HG03342 (cell line): ENCODE results near the gene KCNK10.

Source experiments
- ATAC-seq: cut with Tn5 transposase; IDR thresholded peaks from one replicate; pipeline ENCODE4 v1.9.1; 2021; ENCODE audit warnings: mild to moderate bottlenecking, moderate library complexity; ENCODE audit not compliant: unreplicated experiment

KCNK10 gene

GRCh38 chr14:88233915-88234314 is 89.2 kb downstream of the KCNK10 start:
- ATAC-seq = no peak

GRCh38 chr14:88232771-88233170 is 90.3 kb downstream of the KCNK10 start:
- no peak for ATAC-seq

- ATAC-seq = no peak
Measured at GRCh38 chr14:88231603-88232002, 91.5 kb downstream of the KCNK10 start.

GRCh38 chr14:88229428-88229827 is 93.6 kb downstream of the KCNK10 start:
- no peak for ATAC-seq

- no peak for ATAC-seq
Measured at GRCh38 chr14:88228522-88229236, 94.4 kb downstream of the KCNK10 start.

GRCh38 chr14:88227693-88228092 is 95.4 kb downstream of the KCNK10 start:
- no peak for ATAC-seq

- ATAC-seq = no peak
Measured at GRCh38 chr14:88225721-88226120, 97.3 kb downstream of the KCNK10 start.

- ATAC-seq = no peak
Measured at GRCh38 chr14:88218119-88218915, 104.8 kb downstream of the KCNK10 start.

- ATAC-seq = no peak
Measured at GRCh38 chr14:88212691-88213090, 110.4 kb downstream of the KCNK10 start.

- no peak for ATAC-seq
Measured at GRCh38 chr14:88210426-88210825, 112.6 kb downstream of the KCNK10 start.

- ATAC-seq = peak; percentile 71
Measured at GRCh38 chr14:88209273-88209672, 113.8 kb downstream of the KCNK10 start.

- peak; percentile 42 for ATAC-seq
Measured at GRCh38 chr14:88208858-88209257, 114.2 kb downstream of the KCNK10 start.

- no peak for ATAC-seq
Measured at GRCh38 chr14:88204221-88204620, 118.8 kb downstream of the KCNK10 start.

GRCh38 chr14:88203291-88203690 is 119.8 kb downstream of the KCNK10 start:
- ATAC-seq = no peak

GRCh38 chr14:88202286-88202685 is 120.8 kb downstream of the KCNK10 start:
- ATAC-seq = no peak

GRCh38 chr14:88201851-88202250 is 121.2 kb downstream of the KCNK10 start:
- no peak for ATAC-seq

- no peak for ATAC-seq
Measured at GRCh38 chr14:88199882-88200281, 123.2 kb downstream of the KCNK10 start.

- ATAC-seq = no peak
Measured at GRCh38 chr14:88198446-88198845, 124.6 kb downstream of the KCNK10 start.

GRCh38 chr14:88196925-88197324 is 126.1 kb downstream of the KCNK10 start:
- ATAC-seq = peak; percentile 83

GRCh38 chr14:88196116-88196890 is 126.8 kb downstream of the KCNK10 start:
- ATAC-seq = no peak

- ATAC-seq = no peak
Measured at GRCh38 chr14:88195676-88196075, 127.4 kb downstream of the KCNK10 start.
